IPS-15b (cell line): Measurements from ENCODE around the gene CLEC3A.

Experiments used
- H3K27me3 ChIP-seq: one replicate; pipeline ENCODE4 v1.6.1; 2013; ENCODE audit warnings: low read length; ENCODE audit not compliant: control insufficient read depth, insufficient read depth
- H3K36me3 ChIP-seq: one replicate; pipeline ENCODE4 v1.6.1; 2013; ENCODE audit warnings: low read length; ENCODE audit not compliant: control insufficient read depth, insufficient read depth
- H3K4me1 ChIP-seq: one replicate; pipeline ENCODE4 v1.6.1; 2013; ENCODE audit warnings: mild to moderate bottlenecking, low read length; ENCODE audit not compliant: control insufficient read depth, insufficient read depth
- H3K4me3 ChIP-seq: one replicate; pipeline ENCODE4 v1.5.1; 2013; ENCODE audit warnings: low read depth, low read length
- H3K9ac ChIP-seq: one replicate; pipeline ENCODE4 v1.6.1; 2013; ENCODE audit warnings: low read depth, mild to moderate bottlenecking, low read length
- H3K9me3 ChIP-seq: one replicate; pipeline ENCODE4 v1.6.1; 2013; ENCODE audit warnings: mild to moderate bottlenecking, low read length; ENCODE audit not compliant: control insufficient read depth, insufficient read depth

CLEC3A gene

DNA sequence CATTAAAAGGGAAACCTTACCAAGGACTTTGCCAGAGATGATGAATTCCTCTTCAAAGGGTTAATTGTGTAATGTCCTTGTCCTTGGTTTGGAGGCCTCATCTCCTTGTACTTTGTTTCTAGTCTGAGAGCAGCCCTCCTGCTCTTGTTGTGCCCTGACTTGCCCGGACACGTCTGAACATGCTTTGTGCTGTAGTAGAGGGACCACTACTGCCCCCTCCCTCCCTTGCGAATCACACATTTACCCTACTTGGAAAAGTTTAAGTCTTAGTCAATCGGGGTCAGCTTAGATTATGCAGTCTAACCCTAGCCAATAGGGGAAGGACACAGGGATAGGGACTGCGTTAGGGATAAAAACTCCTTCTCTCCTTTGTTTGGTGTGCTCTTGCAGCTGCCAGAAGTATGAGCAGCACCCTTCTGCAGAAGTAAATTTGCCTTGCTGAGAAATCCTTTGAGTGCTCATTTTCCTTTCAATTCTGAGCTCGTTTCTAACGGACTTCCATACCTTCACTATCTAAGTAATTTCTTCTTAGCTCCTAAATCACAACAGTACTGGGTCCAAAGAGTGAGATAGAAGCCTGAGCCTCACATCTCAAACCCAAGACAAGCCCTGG, 26.4 kb upstream of the CLEC3A start:
- H3K4me3 ChIP-seq = no peak overlapping the region
- peaks cover 10% of the 10 kb centered on the region for H3K9me3 ChIP-seq
- H3K9ac ChIP-seq = no peak overlapping the region

DNA sequence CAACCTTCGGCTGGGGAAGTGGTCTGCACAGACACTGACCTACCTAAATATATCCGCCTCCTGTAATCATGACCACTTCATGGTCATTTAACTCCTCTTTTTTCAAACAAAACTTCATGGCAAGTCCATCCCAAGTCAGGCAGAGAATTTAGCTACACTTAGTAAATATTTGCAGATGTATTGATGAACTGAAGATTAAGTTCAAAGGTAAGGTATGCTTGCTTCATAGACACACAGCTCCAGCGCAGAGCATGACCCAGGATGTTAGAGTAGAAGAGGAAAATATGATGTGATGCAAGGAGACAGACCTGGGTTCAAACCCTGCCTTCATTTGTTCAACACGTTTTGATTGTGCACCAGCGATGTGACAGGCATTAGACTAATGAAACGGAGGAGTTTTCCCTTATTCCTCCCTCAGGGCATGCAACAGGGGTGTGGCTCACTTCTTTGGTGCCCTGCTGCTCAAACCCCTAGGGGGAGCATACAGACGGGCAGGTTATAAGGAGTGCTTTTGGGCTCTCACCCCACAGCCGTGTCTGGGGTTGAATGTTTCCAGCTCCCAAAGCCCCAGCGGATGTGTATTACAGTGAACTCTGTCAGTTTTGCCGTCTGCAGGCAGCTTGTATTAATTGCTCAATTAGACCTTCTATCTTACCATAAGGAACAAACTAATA, 23.9 kb upstream of the CLEC3A start:
- H3K36me3 ChIP-seq = no peaks in the 10 kb centered on the region
- H3K4me3 ChIP-seq = no peak overlapping the region
- H3K27me3 ChIP-seq = no peaks in the 10 kb centered on the region
- peaks cover 5% of the 10 kb centered on the region for H3K4me1 ChIP-seq
- peaks cover 10% of the 10 kb centered on the region for H3K9me3 ChIP-seq
- H3K9ac ChIP-seq = no peak overlapping the region

More for the DNA sequence above, 26.4 kb upstream of the CLEC3A start:
- H3K4me1 ChIP-seq = peaks cover 10% of the 10 kb centered on the region
- H3K27me3 ChIP-seq = no peaks in the 10 kb centered on the region
- no peaks in the 10 kb centered on the region for H3K36me3 ChIP-seq

DNA sequence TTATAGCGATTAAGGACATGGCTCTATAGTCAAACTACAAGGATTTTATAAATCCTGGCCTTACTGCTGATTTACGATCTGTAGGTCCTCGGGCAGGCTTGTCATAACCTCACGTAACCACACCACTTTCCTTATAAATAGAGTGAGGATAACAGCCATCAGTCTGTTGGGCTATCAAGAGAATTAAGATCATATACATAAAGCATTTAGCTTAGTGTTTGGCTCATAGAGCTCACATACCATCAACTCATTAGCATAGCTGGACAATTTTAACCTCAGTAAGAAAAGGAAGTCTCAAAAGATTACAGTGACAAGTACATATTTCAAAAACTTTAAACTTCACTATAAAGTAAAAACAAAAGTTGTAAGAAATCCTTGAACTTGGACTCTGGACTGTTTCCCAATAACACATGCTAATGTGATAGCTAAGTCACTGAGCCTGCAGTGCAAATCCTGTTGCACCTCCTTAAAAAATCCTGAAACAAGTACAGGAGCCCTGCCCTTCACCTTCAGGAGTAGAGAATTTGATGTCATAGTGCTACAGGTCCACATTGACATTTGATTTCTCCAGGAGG, 20.8 kb upstream of the CLEC3A start:
- Histone ChIP-seq H3K27me3 (no peaks in the 10 kb centered on the region), H3K36me3 (no peaks in the 10 kb centered on the region), H3K9me3 (peaks cover 4% of the 10 kb centered on the region), H3K9ac (no peak overlapping the region), H3K4me3 (no peak overlapping the region), H3K4me1 (peaks cover 2% of the 10 kb centered on the region)

DNA sequence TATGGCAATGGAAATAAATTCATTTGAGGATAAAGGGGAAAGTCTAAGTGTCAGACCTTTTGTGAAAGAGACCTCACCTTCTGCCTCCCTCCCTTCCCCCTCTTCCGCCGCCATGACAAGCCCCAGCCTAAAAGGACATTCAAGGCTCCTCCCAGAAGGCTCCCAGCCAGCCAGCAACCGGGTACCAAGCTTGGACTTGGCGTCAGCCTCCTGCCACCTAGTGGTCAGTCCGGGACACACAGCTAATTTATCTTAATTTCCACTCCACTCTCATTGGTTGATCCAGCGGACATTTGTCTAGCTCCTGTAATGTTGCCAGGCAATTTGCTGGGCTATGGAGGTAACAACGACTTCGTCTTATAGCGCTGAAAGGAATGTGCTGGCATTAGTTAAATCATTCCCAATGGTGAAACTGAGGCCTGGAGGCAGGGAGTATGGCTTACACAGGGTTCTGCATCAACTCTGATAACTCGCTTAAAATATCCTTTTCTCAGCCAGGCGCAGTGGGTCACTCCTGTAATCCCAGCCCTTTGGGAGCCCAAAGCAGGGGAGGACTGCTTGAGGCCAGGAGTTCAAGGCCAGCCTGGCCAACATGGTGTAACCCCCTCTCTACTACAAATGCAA, 19.3 kb upstream of the CLEC3A start:
- H3K9ac ChIP-seq = no peak overlapping the region
- no peak overlapping the region for H3K4me3 ChIP-seq
- peaks cover 2% of the 10 kb centered on the region for H3K4me1 ChIP-seq
- H3K27me3 ChIP-seq = no peaks in the 10 kb centered on the region
- no peaks in the 10 kb centered on the region for H3K9me3 ChIP-seq
- no peaks in the 10 kb centered on the region for H3K36me3 ChIP-seq

DNA sequence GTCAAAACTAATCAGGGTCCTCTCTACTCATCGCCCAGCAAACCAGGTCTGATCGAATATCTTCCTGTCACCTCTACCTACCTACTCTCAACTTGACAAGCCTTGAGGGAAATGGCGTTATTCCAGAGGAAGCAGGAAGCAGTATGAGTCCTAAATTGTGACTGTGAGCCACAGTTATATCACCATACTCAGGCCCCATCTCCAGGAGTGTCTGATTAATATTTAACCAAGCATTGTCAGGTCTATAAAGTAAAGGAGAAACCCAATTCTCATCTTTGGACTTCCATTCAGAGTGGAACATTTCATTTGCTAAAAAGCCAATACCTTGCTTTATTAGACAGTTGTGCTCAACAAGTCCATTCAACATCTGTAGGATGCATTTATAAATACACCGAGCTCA, 17.8 kb upstream of the CLEC3A start:
- Histone ChIP-seq H3K4me1 (no peaks in the 10 kb centered on the region), H3K9me3 (no peaks in the 10 kb centered on the region), H3K4me3 (no peak overlapping the region), H3K9ac (no peak overlapping the region), H3K36me3 (no peaks in the 10 kb centered on the region), H3K27me3 (no peaks in the 10 kb centered on the region)

DNA sequence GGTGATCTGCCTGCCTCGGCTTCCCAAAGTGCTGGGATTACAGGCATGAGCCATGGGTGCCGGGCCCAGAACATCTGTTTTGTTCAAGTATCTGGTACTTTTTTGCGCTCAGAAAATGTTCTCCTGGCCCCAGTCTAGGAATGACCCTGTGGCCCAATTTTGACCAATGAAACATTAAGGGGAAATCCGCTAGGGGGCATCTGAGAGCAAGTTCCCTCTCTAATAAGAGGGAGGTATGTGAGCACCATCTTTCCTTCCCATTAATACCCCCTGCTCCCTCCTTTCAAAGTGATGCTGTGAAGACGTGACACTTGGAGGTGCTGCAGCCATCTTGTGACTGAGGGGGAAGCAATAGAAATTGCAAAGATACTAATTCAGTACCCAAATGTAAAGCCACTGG, 16.5 kb upstream of the CLEC3A start:
- Histone ChIP-seq H3K9me3 (no peaks in the 10 kb centered on the region), H3K36me3 (no peaks in the 10 kb centered on the region), H3K9ac (no peak overlapping the region), H3K4me1 (no peaks in the 10 kb centered on the region), H3K27me3 (no peaks in the 10 kb centered on the region), H3K4me3 (no peak overlapping the region)

DNA sequence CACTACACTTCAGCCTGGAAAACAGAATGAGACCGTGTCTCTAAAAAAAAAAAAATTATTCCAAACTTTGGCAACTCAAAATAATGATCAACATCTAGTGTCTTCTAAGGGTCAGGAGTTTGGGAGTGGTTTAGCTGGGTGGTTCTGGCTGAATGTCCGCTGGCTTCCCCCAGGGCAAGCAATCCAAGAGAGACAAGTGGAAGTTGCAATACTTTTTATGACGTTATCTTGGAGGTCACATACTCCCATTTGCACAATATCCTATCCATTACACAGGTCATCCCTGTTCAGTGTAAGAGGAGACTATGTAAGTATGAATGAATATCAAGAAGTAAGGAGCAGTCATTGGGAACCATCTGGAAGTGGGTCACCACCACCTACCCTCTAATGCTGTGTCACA, 15.2 kb upstream of the CLEC3A start:
- no peaks in the 10 kb centered on the region for H3K9me3 ChIP-seq
- no peak overlapping the region for H3K4me3 ChIP-seq
- H3K36me3 ChIP-seq = no peaks in the 10 kb centered on the region
- no peak overlapping the region for H3K9ac ChIP-seq
- no peaks in the 10 kb centered on the region for H3K27me3 ChIP-seq
- H3K4me1 ChIP-seq = no peaks in the 10 kb centered on the region

DNA sequence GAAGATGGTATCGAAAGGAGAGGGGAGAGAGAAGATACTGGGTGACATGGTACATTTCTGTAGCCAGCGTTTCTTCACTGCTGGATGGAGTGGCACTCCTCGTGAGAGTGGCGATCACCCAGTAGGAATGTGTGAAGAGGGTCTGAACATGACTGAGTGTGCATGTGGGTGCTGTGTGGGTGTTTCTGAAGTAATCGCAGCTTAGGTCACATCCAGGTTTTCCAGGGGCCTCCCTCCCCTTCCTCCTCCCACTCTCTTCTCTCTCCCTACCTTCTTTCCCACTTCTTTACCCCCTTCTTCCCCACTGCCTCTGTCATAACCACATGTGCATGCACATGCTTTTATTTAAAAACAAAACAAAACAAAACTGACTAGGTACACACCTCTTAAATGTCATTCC, 1.8 kb downstream of the CLEC3A start:
- Histone ChIP-seq H3K36me3 (no peaks in the 10 kb centered on the region), H3K4me3 (no peak overlapping the region), H3K9ac (no peak overlapping the region), H3K9me3 (no peaks in the 10 kb centered on the region), H3K27me3 (no peaks in the 10 kb centered on the region), H3K4me1 (peaks cover 6% of the 10 kb centered on the region)

DNA sequence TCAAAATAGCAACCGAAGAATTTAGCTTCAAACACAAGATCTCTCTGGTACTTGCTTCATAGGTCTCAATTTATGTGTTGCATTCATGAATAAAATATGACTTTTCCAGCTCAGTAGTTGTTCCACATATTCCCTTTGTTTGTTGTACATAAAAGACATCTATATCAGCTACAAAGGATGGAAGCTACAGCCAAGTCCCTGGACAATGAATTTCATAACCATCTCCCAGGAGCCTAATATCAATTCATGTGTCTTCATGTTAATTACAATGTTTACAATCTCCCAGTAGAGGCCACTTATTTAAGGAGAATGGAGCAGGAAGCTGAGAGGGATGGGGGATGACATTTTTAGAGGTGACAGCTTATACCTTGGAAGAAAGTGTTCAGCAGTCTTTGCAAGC, 3.3 kb downstream of the CLEC3A start:
- no peaks in the 10 kb centered on the region for H3K27me3 ChIP-seq
- H3K9me3 ChIP-seq = no peaks in the 10 kb centered on the region
- H3K4me3 ChIP-seq = no peak overlapping the region

DNA sequence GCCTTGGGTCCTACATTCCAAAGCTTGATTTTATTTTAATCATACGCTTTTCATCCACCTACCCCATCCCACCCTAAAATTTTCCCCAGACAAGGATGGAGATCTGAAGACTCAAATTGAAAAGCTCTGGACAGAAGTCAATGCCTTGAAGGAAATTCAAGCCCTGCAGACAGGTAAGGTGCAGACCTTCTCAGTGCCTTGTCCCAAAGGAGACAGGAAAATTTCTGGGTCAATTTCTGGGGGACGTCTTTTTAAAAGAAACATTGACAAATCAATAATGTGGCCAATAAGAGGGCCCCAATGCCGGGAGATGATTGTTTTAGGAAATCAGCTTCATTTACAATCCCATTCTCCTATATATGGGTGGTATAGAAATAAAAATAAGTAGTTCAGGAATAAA, 5.7 kb downstream of the CLEC3A start:
- H3K4me1 ChIP-seq = peaks cover 4% of the 10 kb centered on the region
- no peaks in the 10 kb centered on the region for H3K9me3 ChIP-seq
- H3K9ac ChIP-seq = no peak overlapping the region

More for the DNA sequence above, 3.3 kb downstream of the CLEC3A start:
- peaks cover 6% of the 10 kb centered on the region for H3K4me1 ChIP-seq
- H3K9ac ChIP-seq = no peak overlapping the region
- H3K36me3 ChIP-seq = no peaks in the 10 kb centered on the region

DNA sequence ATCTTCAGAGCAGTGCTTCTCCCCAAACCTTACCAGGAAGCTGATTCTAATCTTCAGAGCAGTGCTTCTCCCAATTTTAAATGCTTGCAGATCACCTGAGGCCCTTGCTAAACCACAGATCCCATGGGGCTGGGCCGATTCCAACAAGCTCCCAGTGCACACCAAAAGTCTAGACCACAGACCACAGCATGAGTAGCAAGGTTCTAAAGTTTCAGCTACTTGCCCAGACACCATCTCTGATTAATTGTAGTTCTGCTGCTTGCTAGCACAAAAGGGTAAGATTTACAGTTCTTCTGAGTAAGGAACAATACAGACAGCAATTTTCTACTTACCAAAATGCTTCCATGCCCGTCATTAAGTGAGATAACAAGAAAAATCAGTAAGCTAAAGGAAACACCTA, 12.2 kb downstream of the CLEC3A start:
- H3K36me3 ChIP-seq = no peaks in the 10 kb centered on the region
- H3K9ac ChIP-seq = no peak overlapping the region
- H3K27me3 ChIP-seq = no peaks in the 10 kb centered on the region
- no peak overlapping the region for H3K4me3 ChIP-seq
- H3K4me1 ChIP-seq = no peaks in the 10 kb centered on the region
- no peaks in the 10 kb centered on the region for H3K9me3 ChIP-seq

More for the DNA sequence above, 5.7 kb downstream of the CLEC3A start:
- Histone ChIP-seq H3K27me3 (no peaks in the 10 kb centered on the region), H3K4me3 (no peak overlapping the region), H3K36me3 (no peaks in the 10 kb centered on the region)

DNA sequence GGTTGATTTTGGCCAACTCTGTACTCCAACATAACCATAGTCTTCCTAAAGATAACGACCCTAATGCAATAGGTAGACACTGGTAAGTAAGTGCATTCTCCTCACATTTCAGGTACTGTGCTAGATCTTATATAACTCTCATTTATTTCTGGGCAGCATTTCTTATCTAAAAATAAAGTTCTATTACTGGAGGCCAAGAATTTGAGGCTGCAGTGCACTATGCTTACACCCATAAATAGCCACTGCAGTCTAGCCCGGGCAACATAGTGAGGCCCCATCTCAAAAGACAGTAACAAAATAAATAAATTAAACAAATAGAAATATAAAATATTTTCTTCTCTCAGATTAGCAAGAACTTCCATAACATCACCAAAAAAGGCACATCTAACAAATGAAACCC, 12.7 kb downstream of the CLEC3A start:
- H3K4me1 ChIP-seq = no peaks in the 10 kb centered on the region
- H3K4me3 ChIP-seq = no peak overlapping the region
- H3K9me3 ChIP-seq = no peaks in the 10 kb centered on the region
- no peaks in the 10 kb centered on the region for H3K36me3 ChIP-seq
- no peaks in the 10 kb centered on the region for H3K27me3 ChIP-seq
- no peak overlapping the region for H3K9ac ChIP-seq
